GM19240 (cell line): ENCODE measurements around the gene PGAM5.
"Not testable (repeated sequence)": the region's sequence is repeated elsewhere in the genome, so short reads cannot be mapped to it uniquely, and the experiment has no call there.

Experiments
- DNase-seq: peaks from one replicate; pipeline ENCODE4 v3.0.0; 2011; ENCODE audit warnings: low spot score; ENCODE audit not compliant: insufficient read length

Gene PGAM5

GRCh38 chr12:132743831-132744230 lies 33.2 kb downstream of the PGAM5 start:
- DNase-seq = no peak

GRCh38 chr12:132746613-132747012 lies 36.0 kb downstream of the PGAM5 start:
- no peak for DNase-seq

- no peak for DNase-seq
These were observed 36.8 kb downstream of the PGAM5 start for GRCh38 chr12:132747395-132747794.

GRCh38 chr12:132747896-132748295 lies 37.3 kb downstream of the PGAM5 start:
- DNase-seq = no peak

- DNase-seq = no peak
These were observed 37.7 kb downstream of the PGAM5 start for GRCh38 chr12:132748319-132748718.

GRCh38 chr12:132753670-132754069 lies 43.0 kb downstream of the PGAM5 start:
- DNase-seq = not testable (repeated sequence)

GRCh38 chr12:132754160-132754932 lies 43.7 kb downstream of the PGAM5 start:
- DNase-seq = no peak

- not testable (repeated sequence) for DNase-seq
These were observed 48.2 kb downstream of the PGAM5 start for GRCh38 chr12:132758825-132759224.

GRCh38 chr12:132759359-132759758 lies 48.7 kb downstream of the PGAM5 start:
- DNase-seq = no peak

- peak; percentile 51 for DNase-seq
These were observed 50.6 kb downstream of the PGAM5 start, which contains the start of gene ANKLE2 for GRCh38 chr12:132761032-132761920. Gene ANKLE2 (minus strand): TSS chr12:132761832. CDS start chr12:132761798, 34 bp downstream.

GRCh38 chr12:132761921-132762583 lies 51.4 kb downstream of the PGAM5 start:
- DNase-seq = peak; percentile 96

- DNase-seq = no peak
These were observed 53.6 kb downstream of the PGAM5 start for GRCh38 chr12:132764231-132764630.

- DNase-seq = no peak
These were observed 54.7 kb downstream of the PGAM5 start for GRCh38 chr12:132765361-132765760.

- DNase-seq = no peak
These were observed 55.9 kb downstream of the PGAM5 start for GRCh38 chr12:132766380-132767085.

GRCh38 chr12:132771126-132771838 lies 60.6 kb downstream of the PGAM5 start:
- DNase-seq = peak; percentile 45
